ENCODE results near the gene SCO2. TPM values are rescaled to one million over a fixed set of nuclear protein-coding genes. Genes with fewer than 3 reads are reported as not detected.
"Not testable (repeated sequence)": the region's sequence is repeated elsewhere in the genome, so short reads cannot be mapped to it uniquely, and the experiment has no call there.

The SCO2 gene
- total RNA-seq, 2 experiments from 2014 or later: 2.4 to 5.6 TPM

DNA sequence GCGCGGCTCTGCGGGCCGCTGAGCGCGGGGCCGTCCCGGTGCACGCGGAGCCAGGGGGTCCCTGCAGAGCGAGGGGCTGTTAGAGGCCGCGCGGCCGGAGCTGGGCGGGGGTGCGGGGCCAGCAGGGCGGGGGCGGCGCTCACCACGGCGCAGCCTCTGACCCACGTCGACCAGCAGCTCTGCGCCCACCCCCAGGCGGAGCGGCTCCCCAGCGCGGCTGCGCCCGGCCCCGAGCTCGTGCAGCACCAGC, 385 bp upstream of the SCO2 start:
- no peak for DNase-seq
- intact Hi-C loops (cut with DNase I, micrococcal nuclease): loop anchor here (1.0 to 5.0 kb wide), 12 partner anchors 17 to 673 kb away; partner anchors contain the start of genes CHKB (in 2 of the 2), NCAPH2 (in 2 of the 2), PIM3 (in 1 of the 2) and PPP6R2 (in 1 of the 2)
- no peaks in the 10 kb centered on the region for H3K27me3 Mint-ChIP-seq
- H3K36me3 Mint-ChIP-seq (ENCODE audit: low read depth): peaks cover 23% of the 10 kb centered on the region
- peaks cover 34% of the 10 kb centered on the region for H3K4me1 Mint-ChIP-seq
- no peaks in the 10 kb centered on the region for H3K9me3 Mint-ChIP-seq (ENCODE audit: low read depth)
- H3K27ac Mint-ChIP-seq: no peak overlapping the region
- CTCF ChIA-PET: interaction anchor here (0.6 to 5.2 kb wide), 29 partner anchors 10 to 283 kb away, joined by 3 to 76 read pairs (median 6); partner anchors contain the start of genes CHKB, KLHDC7B, LMF2 and NCAPH2
- H3K4me3 Mint-ChIP-seq: peak overlapping the region; percentile 77
- no peak for ATAC-seq
- POLR2A ChIA-PET: interaction anchor here (0.6 to 3.1 kb wide), 17 partner anchors 8 to 165 kb away, joined by 3 to 65 read pairs (median 7); partner anchors contain the start of genes CHKB, KLHDC7B, LMF2 and NCAPH2

DNA sequence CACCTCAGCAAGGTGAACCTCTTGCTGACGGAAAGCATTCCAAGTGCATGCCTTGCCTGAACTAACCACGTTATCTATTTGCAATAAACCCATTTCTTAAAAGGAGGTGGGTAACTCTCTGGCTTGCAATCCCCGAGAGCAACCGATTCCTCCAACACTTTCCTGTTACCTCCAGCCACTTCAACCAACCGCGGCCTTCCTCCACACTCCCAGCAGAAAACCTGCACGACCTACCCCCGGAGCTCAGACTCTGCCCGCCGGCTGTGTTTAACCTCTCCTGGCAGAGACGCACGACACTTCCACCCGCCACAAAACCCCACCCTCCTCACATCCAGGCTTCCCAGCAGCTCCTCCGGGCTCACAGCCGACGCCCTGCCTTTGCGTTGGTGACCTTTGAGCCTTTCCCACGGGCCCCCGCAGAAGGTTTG, 708 bp downstream of the SCO2 start:
- ATAC-seq: no peak
- peak overlapping the region; percentile 77 for H3K4me3 Mint-ChIP-seq
- H3K4me1 Mint-ChIP-seq: peaks cover 34% of the 10 kb centered on the region
- ChIA-PET CTCF (interaction anchor here (0.7 to 5.2 kb wide), 15 partner anchors 9 to 282 kb away, joined by 4 to 76 read pairs (median 8); partner anchors contain the start of genes LMF2, NCAPH2 and SYCE3), POLR2A (interaction anchor here (0.6 to 3.1 kb wide), 10 partner anchors 10 to 96 kb away, joined by 4 to 65 read pairs (median 11); partner anchors contain the start of genes KLHDC7B, LMF2 and NCAPH2)
- H3K36me3 Mint-ChIP-seq (ENCODE audit: low read depth): peaks cover 24% of the 10 kb centered on the region
- intact Hi-C loops (cut with DNase I, micrococcal nuclease): loop anchor here (1.0 to 5.0 kb wide), 9 partner anchors 16 to 672 kb away; partner anchors contain the start of genes NCAPH2 (in 2 of the 2), CHKB (in 1 of the 2), PIM3 (in 1 of the 2) and PPP6R2 (in 1 of the 2)
- no peak for DNase-seq
- H3K27ac Mint-ChIP-seq: peak overlapping the region; percentile 60
- H3K27me3 Mint-ChIP-seq: no peaks in the 10 kb centered on the region
- H3K9me3 Mint-ChIP-seq (ENCODE audit: low read depth): no peaks in the 10 kb centered on the region

DNA sequence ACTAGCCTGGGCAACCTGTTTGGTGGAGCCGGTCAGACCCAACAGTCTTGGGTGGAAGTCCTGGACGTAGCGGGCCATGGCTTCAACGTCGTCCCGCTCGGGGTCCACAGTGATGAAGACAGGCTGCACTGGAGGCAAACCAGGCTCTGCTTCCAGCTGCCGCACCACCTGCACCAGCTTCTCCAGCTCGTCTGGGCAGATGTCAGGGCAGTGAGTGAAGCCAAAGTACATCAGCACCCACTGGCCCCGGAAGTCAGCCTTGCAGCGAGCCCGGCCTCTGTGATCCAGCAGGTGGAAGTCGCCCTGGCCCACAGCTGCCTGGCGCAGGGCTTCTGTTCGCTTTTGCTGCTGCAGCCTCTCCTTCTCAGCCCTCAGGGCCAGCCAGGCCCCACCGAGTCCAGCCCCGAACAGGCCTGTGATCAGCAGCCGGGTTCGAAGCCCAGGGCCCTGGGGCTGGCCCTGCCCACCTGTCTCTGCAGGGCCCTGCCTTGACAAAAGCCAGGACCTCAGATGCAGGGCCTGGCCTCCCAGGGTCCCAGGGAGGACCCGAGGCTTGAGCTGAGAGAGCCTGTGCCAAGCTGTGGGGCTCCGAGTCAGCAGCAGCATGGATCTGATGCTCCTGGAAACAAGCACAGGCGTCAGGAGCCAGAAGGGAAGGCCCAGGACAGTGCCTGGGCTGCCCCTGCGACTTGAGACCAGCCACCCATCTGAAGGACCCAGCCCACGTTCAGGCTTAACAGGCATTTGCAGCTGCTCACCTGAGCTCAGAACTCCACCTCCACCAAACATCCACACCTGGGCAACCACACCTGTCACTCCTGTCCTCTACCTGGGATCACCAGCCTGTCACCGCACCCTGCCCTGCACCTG, 1.4 kb downstream of the SCO2 start:
- peak overlapping the region; percentile 77 for H3K4me3 Mint-ChIP-seq
- no peaks in the 10 kb centered on the region for H3K27me3 Mint-ChIP-seq
- H3K4me1 Mint-ChIP-seq: peaks cover 33% of the 10 kb centered on the region
- no peaks in the 10 kb centered on the region for H3K9me3 Mint-ChIP-seq (ENCODE audit: low read depth)
- CTCF ChIA-PET: interaction anchor here (0.7 to 5.2 kb wide), 8 partner anchors 9 to 282 kb away, joined by 4 to 76 read pairs (median 8); partner anchors contain the start of genes LMF2, NCAPH2 and SYCE3
- intact Hi-C loops (cut with DNase I, micrococcal nuclease): no loop called here
- peak overlapping the region; percentile 60 for H3K27ac Mint-ChIP-seq
- peaks cover 27% of the 10 kb centered on the region for H3K36me3 Mint-ChIP-seq (ENCODE audit: low read depth)
- ATAC-seq (no peak), DNase-seq (peak; percentile 25)
- POLR2A ChIA-PET: interaction anchor here (0.6 to 3.1 kb wide), 7 partner anchors 9 to 97 kb away, joined by 4 to 65 read pairs (median 13); partner anchors contain the start of genes LMF2 and NCAPH2

DNA sequence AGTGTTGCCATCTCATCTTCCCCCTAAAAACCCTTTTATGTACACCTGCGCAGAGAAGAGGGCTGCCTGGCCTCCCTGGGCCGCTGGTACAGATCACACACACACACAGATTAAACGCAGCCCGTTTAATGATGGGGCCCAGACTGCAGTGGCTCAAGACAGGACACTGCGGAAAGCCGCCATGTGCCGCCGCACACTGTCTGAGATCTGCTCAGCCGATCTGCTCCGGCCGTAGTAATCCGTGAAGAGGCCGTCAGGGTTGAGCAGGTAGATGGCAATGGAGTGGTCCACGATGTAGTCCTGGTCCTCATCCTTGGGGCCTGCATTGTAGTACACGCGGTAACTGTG, 2.0 kb downstream of the SCO2 start:
- Mint-ChIP-seq H3K27ac (no peak overlapping the region), H3K36me3 (ENCODE audit: low read depth) (peaks cover 23% of the 10 kb centered on the region), H3K4me3 (no peak overlapping the region), H3K4me1 (peaks cover 27% of the 10 kb centered on the region), H3K27me3 (no peaks in the 10 kb centered on the region), H3K9me3 (ENCODE audit: low read depth) (no peaks in the 10 kb centered on the region)
- POLR2A ChIA-PET: interaction anchor here (0.6 to 3.1 kb wide), 3 partner anchors 15 to 268 kb away, joined by 3 to 25 read pairs (median 10); partner anchors contain the start of genes LMF2 and NCAPH2
- no peak for ATAC-seq
- no peak for DNase-seq
- intact Hi-C loops (cut with DNase I, micrococcal nuclease): no loop called here
- CTCF ChIA-PET: interaction anchor here (1.2 kb wide), 1 partner anchor 98 kb away, joined by 4 read pairs; no protein-coding TSS in a partner anchor

DNA sequence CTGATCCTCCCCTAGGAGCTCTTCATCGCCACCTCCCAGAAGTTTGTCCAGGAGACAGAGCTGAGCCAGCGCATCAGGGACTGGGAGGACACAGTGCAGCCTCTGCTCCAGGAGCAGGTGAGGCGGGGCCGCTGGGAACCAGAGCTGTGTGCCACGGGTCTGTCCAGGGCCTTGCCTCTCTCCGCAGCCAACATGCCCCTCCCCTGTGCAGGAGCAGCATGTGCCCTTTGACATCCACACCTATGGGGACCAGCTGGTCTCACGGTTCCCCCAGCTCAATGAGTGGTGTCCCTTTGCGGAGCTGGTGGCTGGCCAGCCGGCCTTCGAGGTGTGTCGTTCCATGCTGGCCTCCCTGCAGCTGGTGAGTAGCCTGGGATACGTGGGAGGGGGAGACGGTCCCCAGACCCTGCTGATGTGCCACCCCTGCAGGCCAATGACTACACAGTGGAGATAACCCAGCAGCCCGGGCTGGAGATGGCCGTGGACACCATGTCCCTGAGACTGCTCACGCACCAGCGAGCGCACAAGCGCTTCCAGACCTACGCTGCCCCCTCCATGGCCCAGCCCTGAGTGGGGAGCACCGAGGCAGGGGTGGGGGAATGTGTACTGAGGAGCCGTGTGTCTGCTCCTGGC, 2.5 kb downstream of the SCO2 start:
- no peak overlapping the region for H3K4me3 Mint-ChIP-seq
- POLR2A ChIA-PET: interaction anchor here (0.6 to 1.7 kb wide), 3 partner anchors 13 to 267 kb away, joined by 3 to 10 read pairs (median 4); partner anchors contain the start of genes LMF2 and NCAPH2

DNA sequence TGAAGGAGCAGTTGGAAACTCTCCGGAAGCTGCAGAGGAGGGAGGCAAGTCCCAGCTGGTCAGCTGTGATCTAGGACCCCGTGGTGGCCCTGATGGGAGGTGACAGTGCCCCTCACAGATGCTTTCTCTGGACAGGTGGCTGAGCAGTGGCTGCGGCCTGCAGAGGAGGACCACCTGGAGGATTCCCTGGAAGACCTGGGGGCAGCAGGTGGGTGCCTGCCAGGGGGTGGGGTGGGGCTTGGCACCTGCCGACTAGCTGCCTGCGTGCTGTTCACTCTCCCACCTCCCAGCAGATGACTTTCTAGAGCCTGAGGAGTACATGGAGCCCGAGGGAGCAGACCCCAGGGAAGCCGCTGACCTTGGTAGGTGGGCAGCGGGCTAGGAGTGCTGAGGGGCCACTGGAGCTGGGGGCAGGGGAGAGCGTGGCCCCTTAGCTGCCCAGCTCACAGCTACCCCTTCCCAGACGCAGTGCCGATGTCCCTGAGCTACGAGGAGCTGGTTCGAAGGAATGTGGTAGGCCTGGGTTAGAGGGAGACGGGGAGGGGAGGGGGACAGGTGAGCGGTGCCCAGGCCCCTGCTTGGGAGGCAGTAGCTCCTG, 3.1 kb downstream of the SCO2 start:
- intact Hi-C loops (cut with DNase I, micrococcal nuclease): no loop called here
- ChIA-PET POLR2A (interaction anchor here (1.5 to 1.7 kb wide), 2 partner anchors 13 to 14 kb away, joined by 4 to 10 read pairs; partner anchors contain the start of genes LMF2 and NCAPH2), CTCF (interaction anchor here (1.4 kb wide), 1 partner anchor 98 kb away, joined by 4 read pairs; no protein-coding TSS in a partner anchor)
- peaks cover 19% of the 10 kb centered on the region for H3K4me1 Mint-ChIP-seq
- no peaks in the 10 kb centered on the region for H3K9me3 Mint-ChIP-seq (ENCODE audit: low read depth)
- DNase-seq (no peak), ATAC-seq (no peak)
- H3K27ac Mint-ChIP-seq: no peak overlapping the region
- H3K4me3 Mint-ChIP-seq: no peak overlapping the region
- H3K36me3 Mint-ChIP-seq (ENCODE audit: low read depth): peaks cover 27% of the 10 kb centered on the region
- no peaks in the 10 kb centered on the region for H3K27me3 Mint-ChIP-seq

More for the DNA sequence above, 2.5 kb downstream of the SCO2 start:
- intact Hi-C loops (cut with DNase I, micrococcal nuclease): no loop called here
- DNase-seq (peak; percentile 14), ATAC-seq (no peak)
- Mint-ChIP-seq H3K27ac (no peak overlapping the region), H3K4me1 (peaks cover 25% of the 10 kb centered on the region), H3K36me3 (ENCODE audit: low read depth) (peaks cover 22% of the 10 kb centered on the region), H3K27me3 (no peaks in the 10 kb centered on the region), H3K9me3 (ENCODE audit: low read depth) (no peaks in the 10 kb centered on the region)
- CTCF ChIA-PET: interaction anchor here (1.4 kb wide), 1 partner anchor 98 kb away, joined by 4 read pairs; no protein-coding TSS in a partner anchor

DNA sequence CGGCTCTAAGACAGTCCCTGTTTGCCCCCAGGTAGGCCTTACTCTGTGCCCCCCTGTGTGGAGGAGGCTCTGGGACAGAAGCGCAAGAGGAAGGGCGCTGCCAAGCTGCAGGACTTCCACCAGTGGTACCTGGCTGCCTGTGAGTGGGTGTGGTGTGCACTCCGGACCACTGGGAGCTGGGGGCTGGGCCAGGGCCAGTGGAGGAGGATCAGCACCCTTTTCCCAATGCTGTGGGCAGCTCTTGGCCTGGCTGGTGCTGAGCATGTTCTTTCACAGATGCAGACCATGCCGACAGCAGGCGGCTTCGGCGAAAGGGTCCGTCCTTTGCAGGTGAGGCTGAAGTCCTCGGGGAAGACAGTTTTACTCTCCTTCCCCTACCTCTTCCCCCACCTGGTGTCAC, 3.7 kb downstream of the SCO2 start:
- ATAC-seq (no peak), DNase-seq (no peak)
- peaks cover 13% of the 10 kb centered on the region for H3K4me1 Mint-ChIP-seq
- no peak overlapping the region for H3K27ac Mint-ChIP-seq
- H3K4me3 Mint-ChIP-seq: no peak overlapping the region
- POLR2A ChIA-PET: interaction anchor here (1.7 kb wide), 1 partner anchor 12 kb away, joined by 4 read pairs; no protein-coding TSS in a partner anchor
- peaks cover 29% of the 10 kb centered on the region for H3K36me3 Mint-ChIP-seq (ENCODE audit: low read depth)
- CTCF ChIA-PET: interaction anchor here (1.4 kb wide), 1 partner anchor 99 kb away, joined by 4 read pairs; no protein-coding TSS in a partner anchor
- no peaks in the 10 kb centered on the region for H3K9me3 Mint-ChIP-seq (ENCODE audit: low read depth)
- intact Hi-C loops (cut with DNase I, micrococcal nuclease): no loop called here
- no peaks in the 10 kb centered on the region for H3K27me3 Mint-ChIP-seq

DNA sequence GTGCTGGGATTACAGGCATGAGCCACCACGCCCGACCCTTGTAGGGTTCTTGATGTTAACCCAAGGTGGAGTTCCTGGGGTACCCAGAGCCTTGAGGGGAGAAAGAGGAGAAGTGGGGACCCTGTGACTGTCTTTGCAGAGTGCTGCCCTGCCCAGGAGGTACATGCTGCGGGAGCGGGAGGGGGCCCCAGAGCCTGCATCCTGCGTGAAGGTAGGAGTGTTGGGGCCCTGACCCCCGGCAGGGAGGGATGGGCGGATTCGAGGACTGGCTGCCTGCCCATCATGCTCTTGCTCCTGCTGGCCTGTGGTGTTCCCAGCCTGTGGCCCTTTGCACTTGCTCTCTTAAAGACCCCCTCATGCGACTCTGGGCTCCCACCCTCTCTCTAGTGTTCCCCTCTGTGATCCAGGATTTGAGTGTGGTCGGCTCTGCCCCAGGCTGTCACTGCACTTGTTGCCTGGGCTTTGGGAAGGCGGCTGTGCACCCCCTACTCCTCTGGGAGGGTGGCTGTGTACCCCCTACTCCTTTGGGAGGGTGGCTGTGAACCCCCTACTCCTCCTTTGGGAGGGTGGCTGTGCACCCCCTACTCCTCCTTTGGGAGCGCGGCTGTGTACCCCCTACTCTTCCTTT, 4.5 kb downstream of the SCO2 start:
- POLR2A ChIA-PET: interaction anchor here (1.7 kb wide), 1 partner anchor 11 kb away, joined by 4 read pairs; no protein-coding TSS in a partner anchor
- Mint-ChIP-seq H3K27me3 (no peaks in the 10 kb centered on the region), H3K4me1 (peaks cover 12% of the 10 kb centered on the region), H3K27ac (no peak overlapping the region), H3K36me3 (ENCODE audit: low read depth) (peaks cover 35% of the 10 kb centered on the region), H3K9me3 (ENCODE audit: low read depth) (no peaks in the 10 kb centered on the region), H3K4me3 (no peak overlapping the region)
- ATAC-seq (no peak), DNase-seq (no peak)
- intact Hi-C loops (cut with DNase I, micrococcal nuclease): no loop called here
- CTCF ChIA-PET: no interaction called here

DNA sequence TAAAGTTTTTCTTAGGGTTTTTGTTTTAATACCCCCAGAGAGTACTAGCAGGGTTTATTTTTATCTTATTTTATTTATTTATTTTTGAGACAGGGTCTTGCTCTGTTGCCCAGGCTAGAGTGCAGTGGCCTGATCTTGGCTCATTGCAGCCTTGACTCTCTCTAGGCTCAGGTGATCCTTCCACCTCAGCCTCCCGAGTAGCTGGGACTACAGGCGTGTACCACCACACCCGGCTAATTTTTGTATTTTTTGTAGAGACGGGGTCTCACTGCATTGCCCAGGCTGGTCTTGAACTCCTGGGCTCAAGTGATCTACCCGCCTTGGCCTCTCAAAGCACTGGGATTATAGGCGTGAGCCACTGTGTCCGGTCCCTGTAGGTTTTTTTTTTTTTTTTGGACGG, 5.2 kb downstream of the SCO2 start:
- H3K27ac Mint-ChIP-seq; intact Hi-C loops (cut with DNase I, micrococcal nuclease); H3K27me3 Mint-ChIP-seq; ATAC-seq; DNase-seq; H3K9me3 Mint-ChIP-seq (ENCODE audit: low read depth); H3K4me3 Mint-ChIP-seq; CTCF ChIA-PET: not testable (repeated sequence)
- POLR2A ChIA-PET: interaction anchor here (1.9 kb wide), 1 partner anchor 12 kb away, joined by 7 read pairs; the partner anchor contains the start of genes LMF2 and NCAPH2
- H3K36me3 Mint-ChIP-seq (ENCODE audit: low read depth): peaks cover 39% of the 10 kb centered on the region
- H3K4me1 Mint-ChIP-seq: peaks cover 13% of the 10 kb centered on the region

DNA sequence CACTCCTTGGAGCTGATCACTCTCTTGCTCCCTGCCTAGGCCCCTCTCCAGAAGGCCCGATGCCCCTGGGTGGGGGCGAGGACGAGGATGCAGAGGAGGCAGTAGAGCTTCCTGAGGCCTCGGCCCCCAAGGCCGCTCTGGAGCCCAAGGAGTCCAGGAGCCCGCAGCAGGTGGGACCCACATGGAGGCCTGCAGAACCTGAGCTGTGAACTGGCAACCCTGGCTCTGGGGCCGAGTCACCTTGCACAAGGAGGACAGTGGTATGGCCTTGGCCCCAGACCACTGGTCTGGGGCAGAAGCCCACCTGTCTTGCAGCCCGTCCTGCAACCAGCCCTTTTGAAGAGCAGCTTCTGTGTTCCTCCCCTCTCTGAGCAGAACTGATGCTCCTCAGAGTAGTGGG, 6.2 kb downstream of the SCO2 start:
- H3K27ac Mint-ChIP-seq: no peak overlapping the region
- no peaks in the 10 kb centered on the region for H3K9me3 Mint-ChIP-seq (ENCODE audit: low read depth)
- peaks cover 15% of the 10 kb centered on the region for H3K4me1 Mint-ChIP-seq
- intact Hi-C loops (cut with DNase I, micrococcal nuclease): no loop called here
- H3K27me3 Mint-ChIP-seq: no peaks in the 10 kb centered on the region
- POLR2A ChIA-PET: interaction anchor here (1.9 kb wide), 1 partner anchor 11 kb away, joined by 7 read pairs; the partner anchor contains the start of genes LMF2 and NCAPH2
- CTCF ChIA-PET: interaction anchor here (0.6 to 1.4 kb wide), 3 partner anchors 23 to 44 kb away, joined by 3 to 5 read pairs (median 3); partner anchors contain the start of gene SYCE3
- ATAC-seq: no peak
- no peak for DNase-seq
- H3K4me3 Mint-ChIP-seq: no peak overlapping the region
- H3K36me3 Mint-ChIP-seq (ENCODE audit: low read depth): peaks cover 39% of the 10 kb centered on the region

All from activated CD4-positive, alpha-beta T cell treated with anti-CD3 and anti-CD28 coated beads for 36 hours (primary cell).